Activated T-cell treated with anti-CD3 and anti-CD28 coated beads, Interleukin-2, amount 50 U/mL, for 48 hours (primary cell): ENCODE data around the gene GNG7.
"Not testable (repeated sequence)": the region's sequence is repeated elsewhere in the genome, so short reads cannot be mapped to it uniquely, and the experiment has no call there.

Source experiments
- DNase-seq, 2 experiments: peaks; one replicate each; pipeline ENCODE4 v3.0.0-alpha.2; 2020

GNG7 gene

GRCh38 chr19:2726160-2726855, 23.8 kb upstream of the GNG7 start:
- no peak for DNase-seq

GRCh38 chr19:2724148-2724557, 21.7 kb upstream of the GNG7 start:
- no peak for DNase-seq

- no peak for DNase-seq
These were observed 21.3 kb upstream of the GNG7 start for GRCh38 chr19:2723747-2724146.

- no peak for DNase-seq
These were observed 20.8 kb upstream of the GNG7 start for GRCh38 chr19:2723345-2723715.

GRCh38 chr19:2722541-2723344, 20.2 kb upstream of the GNG7 start:
- no peak for DNase-seq

GRCh38 chr19:2721570-2722540, 19.4 kb upstream of the GNG7 start:
- no peak for DNase-seq

- no peak for DNase-seq
These were observed 18.5 kb upstream of the GNG7 start, which contains the start of gene DIRAS1 for GRCh38 chr19:2720777-2721569. Gene DIRAS1 (minus strand): TSS chr19:2721372. CDS start chr19:2717806, 3,566 bp downstream.

- DNase-seq, result no peak
These were observed 17.7 kb upstream of the GNG7 start for GRCh38 chr19:2719920-2720776.

GRCh38 chr19:2719232-2719735, 16.8 kb upstream of the GNG7 start:
- DNase-seq, result no peak

GRCh38 chr19:2717638-2718541, 15.4 kb upstream of the GNG7 start:
- no peak for DNase-seq

- DNase-seq, result no peak
These were observed 14.5 kb upstream of the GNG7 start for GRCh38 chr19:2716722-2717637.

- no peak for DNase-seq
These were observed 13.8 kb upstream of the GNG7 start for GRCh38 chr19:2716275-2716650.

- DNase-seq, result no peak
These were observed 13.2 kb upstream of the GNG7 start for GRCh38 chr19:2715470-2716274.

GRCh38 chr19:2714531-2715269, 12.2 kb upstream of the GNG7 start:
- no peak for DNase-seq

- DNase-seq, result not testable (repeated sequence)
These were observed 11.6 kb upstream of the GNG7 start for GRCh38 chr19:2714102-2714501.

GRCh38 chr19:2713170-2713569, 10.7 kb upstream of the GNG7 start:
- DNase-seq, result not testable (repeated sequence)

GRCh38 chr19:2711875-2712205, 9.3 kb upstream of the GNG7 start:
- DNase-seq, result no peak
